ENCODE results near the gene C16orf89. TPM values are rescaled to one million over a fixed set of nuclear protein-coding genes. Genes with fewer than 3 reads are reported as not detected.

The C16orf89 gene
- total RNA-seq, 1 donor from 2014 or later = not detected

- DNase-seq (ENCODE audit: low read depth in 2 of 2) = no peak
These were observed 59.8 kb downstream of the C16orf89 start for GRCh38 chr16:5005916-5006315.

GRCh38 chr16:5004311-5004710, 61.4 kb downstream of the C16orf89 start:
- no peak for DNase-seq (ENCODE audit: low read depth in 2 of 2)

- DNase-seq (ENCODE audit: low read depth in 2 of 2) = no peak
These were observed 61.9 kb downstream of the C16orf89 start for GRCh38 chr16:5003828-5004227.

GRCh38 chr16:5003211-5003610, 62.5 kb downstream of the C16orf89 start:
- DNase-seq (ENCODE audit: low read depth in 2 of 2) = no peak

- DNase-seq (ENCODE audit: low read depth in 2 of 2) = no peak
These were observed 63.0 kb downstream of the C16orf89 start for GRCh38 chr16:5002699-5003143.

GRCh38 chr16:5001986-5002385, 63.8 kb downstream of the C16orf89 start:
- DNase-seq (ENCODE audit: low read depth in 2 of 2) = no peak

- DNase-seq (ENCODE audit: low read depth in 2 of 2) = no peak
These were observed 64.2 kb downstream of the C16orf89 start for GRCh38 chr16:5001571-5001970.

- no peak for DNase-seq (ENCODE audit: low read depth in 2 of 2)
These were observed 65.2 kb downstream of the C16orf89 start for GRCh38 chr16:5000573-5001001.

- no peak for DNase-seq (ENCODE audit: low read depth in 2 of 2)
These were observed 70.9 kb downstream of the C16orf89 start for GRCh38 chr16:4994719-4995434.

Other genes with a start within 250 kb of the C16orf89 start
- gene GLYR1, start 218.7 kb downstream of the C16orf89 start, total RNA-seq = 36.4 and 47.8 TPM in 2 replicates
- 16.3 and 23.8 TPM in 2 replicates for gene UBN1, start 218.5 kb downstream of the C16orf89 start, total RNA-seq
- 2.4 and 5.4 TPM in 2 replicates for gene PPL, start 128.8 kb downstream of the C16orf89 start, total RNA-seq
- gene SEC14L5, start 107.6 kb downstream of the C16orf89 start, total RNA-seq = under 0.01 TPM in 1 of 2 replicates, not detected in the other
- gene NAGPA, start 32.0 kb downstream of the C16orf89 start, total RNA-seq = 11.1 and 14.3 TPM in 2 replicates
- gene ALG1, start 5.9 kb upstream of the C16orf89 start, total RNA-seq = 22.2 and 31.2 TPM in 2 replicates
- gene EEF2KMT, start 31.8 kb upstream of the C16orf89 start, total RNA-seq = 5.7 and 8.7 TPM in 2 replicates